Prostate gland (tissue), 2 donors: ENCODE results near the gene ARL14EPL. TPM values are rescaled to one million over a fixed set of nuclear protein-coding genes. Genes with fewer than 3 reads are reported as not detected.

Experiments
- DNase-seq: peaks from one replicate; pipeline ENCODE4 v3.0.0-alpha.2; 2019; ENCODE audit warnings: low spot score
- H3K27ac ChIP-seq, 2 donors: fragments of 200-600 bp; sonication (generic); 2 replicates each; pipeline ENCODE4 v1.5.1; 2017 to 2019
- H3K27me3 ChIP-seq: fragments of 200-600 bp; sonication (generic); replicated peaks from 2 replicates; pipeline ENCODE4 v1.5.1; 2019; ENCODE audit not compliant: insufficient read depth
- H3K36me3 ChIP-seq, 2 donors: fragments of 200-600 bp; sonication (generic); 1 replicate in 1 of 2; 2 replicates in 1 of 2; pipeline versions ENCODE4 v1.5.1 to v1.8.1; 2017 to 2019
- H3K4me1 ChIP-seq: fragments of 200-600 bp; sonication (generic); replicated peaks from 2 replicates; pipeline ENCODE4 v1.5.1; 2019
- H3K4me3 ChIP-seq, 2 donors: fragments of 200-600 bp; sonication (generic); 2 replicates each; pipeline ENCODE4 v1.5.1; 2017 to 2019
- H3K9me3 ChIP-seq: fragments of 200-600 bp; sonication (generic); 2 replicates; pipeline ENCODE4 v1.5.1; 2017
- POLR2A ChIP-seq: fragments of 450-650 bp; IDR thresholded peaks from one replicate; pipeline ENCODE4 v1.6.1; 2016; ENCODE audit warnings: antibody characterized with exemption, mild to moderate bottlenecking
- POLR2AphosphoS5 ChIP-seq: sonication (generic); formaldehyde crosslinking; IDR thresholded peaks from one replicate; pipeline ENCODE4 v1.6.1; 2017; ENCODE audit warnings: antibody characterized with exemption
- WGBS: methylation state at CpG from one replicate; pipeline ENCODE4 v1.1.5; 2018; 5-methylcytosine and 5-hydroxymethylcytosine counted together
- intact Hi-C: fragments of 100-400 bp; cut with DNase I; formaldehyde crosslinking; loops from one replicate; pipeline ENCODE4 v1.14.2; 2022
- total RNA-seq, 2 donors: library from RNA; depleted of rRNA; stranded (reverse); fragments of >200 nt; gene quantifications; one replicate each; pipeline ENCODE4 v1.1.0, GENCODE V29; 2016
- TF ChIP-seq, protein P1 (sequence below), 4 experiments: fragments of 200-600 bp in 2 of 4; fragments of 450-650 bp in 2 of 4; sonication (generic) in 2 of 4; IDR thresholded peaks; 1 replicate in 3 of 4; 2 replicates in 1 of 4; pipeline ENCODE4 v1.5.1; 2016 to 2019; ENCODE audit warnings: antibody characterized with exemption in 4 of 4, mild to moderate bottlenecking in 2 of 4, moderate library complexity in 2 of 4

ARL14EPL gene
- total RNA-seq, result not detected

DNA sequence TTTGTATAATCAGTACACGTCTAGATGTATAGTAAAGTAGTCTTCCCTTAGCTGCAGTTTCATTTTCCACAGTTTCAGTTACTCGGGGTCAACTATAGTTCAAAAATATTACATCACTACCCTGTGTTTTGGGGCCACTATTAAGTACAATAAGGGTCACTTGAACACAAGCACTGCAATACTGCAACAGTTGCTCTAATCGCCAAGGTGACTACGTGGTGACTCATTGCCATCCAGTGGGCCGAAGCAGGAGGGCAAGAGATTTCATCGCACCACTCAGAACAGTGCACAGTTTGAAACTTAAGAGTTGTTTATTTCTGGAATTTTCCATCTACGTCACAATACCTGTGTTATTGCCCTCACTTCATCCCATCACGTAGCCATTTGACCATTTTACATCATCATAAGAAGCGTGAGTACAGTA, at the start of gene ARL14EPL:
ARL14EPL (plus strand) TSS at position 379 of the 424 bp plus-strand sequence. CDS start 18,994 bp downstream, outside the sequence.
- H3K4me1 ChIP-seq, result no peaks in the 10 kb centered on the region
- no peak within 1 kb of the TSS for H3K4me3 ChIP-seq
- H3K27me3 ChIP-seq, result no peaks in the 10 kb centered on the region
- TF ChIP-seq POLR2A (no peak), POLR2AphosphoS5 (no peak)
- TF ChIP-seq, protein P1, sequence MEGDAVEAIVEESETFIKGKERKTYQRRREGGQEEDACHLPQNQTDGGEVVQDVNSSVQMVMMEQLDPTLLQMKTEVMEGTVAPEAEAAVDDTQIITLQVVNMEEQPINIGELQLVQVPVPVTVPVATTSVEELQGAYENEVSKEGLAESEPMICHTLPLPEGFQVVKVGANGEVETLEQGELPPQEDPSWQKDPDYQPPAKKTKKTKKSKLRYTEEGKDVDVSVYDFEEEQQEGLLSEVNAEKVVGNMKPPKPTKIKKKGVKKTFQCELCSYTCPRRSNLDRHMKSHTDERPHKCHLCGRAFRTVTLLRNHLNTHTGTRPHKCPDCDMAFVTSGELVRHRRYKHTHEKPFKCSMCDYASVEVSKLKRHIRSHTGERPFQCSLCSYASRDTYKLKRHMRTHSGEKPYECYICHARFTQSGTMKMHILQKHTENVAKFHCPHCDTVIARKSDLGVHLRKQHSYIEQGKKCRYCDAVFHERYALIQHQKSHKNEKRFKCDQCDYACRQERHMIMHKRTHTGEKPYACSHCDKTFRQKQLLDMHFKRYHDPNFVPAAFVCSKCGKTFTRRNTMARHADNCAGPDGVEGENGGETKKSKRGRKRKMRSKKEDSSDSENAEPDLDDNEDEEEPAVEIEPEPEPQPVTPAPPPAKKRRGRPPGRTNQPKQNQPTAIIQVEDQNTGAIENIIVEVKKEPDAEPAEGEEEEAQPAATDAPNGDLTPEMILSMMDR (IDR thresholded peaks at IDR 0.05), result no peak
- WGBS, result 67% methylated on average over 9 of the region's 9 CpGs
- H3K36me3 ChIP-seq, result no peaks in the 10 kb centered on the region
- intact Hi-C loops, result no loop called here
- no peaks in the 10 kb centered on the region for H3K9me3 ChIP-seq
- no peak for DNase-seq
- H3K27ac ChIP-seq, result no peak within 1 kb of the TSS

DNA sequence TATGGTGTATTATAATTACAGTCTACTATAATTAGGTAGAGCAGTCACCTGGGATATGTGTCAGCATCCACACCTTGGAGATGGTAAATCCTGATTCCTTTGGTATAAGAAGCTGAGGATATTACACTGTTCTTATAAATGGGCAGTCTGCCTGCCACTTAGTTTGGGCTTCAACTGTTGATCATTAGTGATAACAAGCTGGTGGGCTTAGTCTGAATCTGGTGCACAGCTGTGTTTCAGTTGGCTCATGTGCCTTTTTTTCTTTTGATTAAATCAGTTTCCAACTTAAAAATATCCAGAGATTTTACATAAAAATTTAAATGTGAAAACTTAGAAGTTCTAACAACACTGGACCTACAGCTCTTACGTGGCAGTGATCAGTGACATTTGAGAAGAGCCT, 48.8 kb upstream of the ARL14EPL start:
- no peak for TF ChIP-seq POLR2A
- TF ChIP-seq, protein P1 (IDR thresholded peaks at IDR 0.05), result no peak
- no peak for TF ChIP-seq POLR2AphosphoS5
- WGBS, result 87% methylated on average over 1 of the region's 1 CpG
- intact Hi-C loops, result no loop called here
- Histone ChIP-seq H3K9me3 (no peaks in the 10 kb centered on the region), H3K4me1 (no peaks in the 10 kb centered on the region), H3K36me3 (no peaks in the 10 kb centered on the region), H3K27ac (no peak overlapping the region), H3K4me3 (no peak overlapping the region), H3K27me3 (no peaks in the 10 kb centered on the region)
- DNase-seq, result no peak

DNA sequence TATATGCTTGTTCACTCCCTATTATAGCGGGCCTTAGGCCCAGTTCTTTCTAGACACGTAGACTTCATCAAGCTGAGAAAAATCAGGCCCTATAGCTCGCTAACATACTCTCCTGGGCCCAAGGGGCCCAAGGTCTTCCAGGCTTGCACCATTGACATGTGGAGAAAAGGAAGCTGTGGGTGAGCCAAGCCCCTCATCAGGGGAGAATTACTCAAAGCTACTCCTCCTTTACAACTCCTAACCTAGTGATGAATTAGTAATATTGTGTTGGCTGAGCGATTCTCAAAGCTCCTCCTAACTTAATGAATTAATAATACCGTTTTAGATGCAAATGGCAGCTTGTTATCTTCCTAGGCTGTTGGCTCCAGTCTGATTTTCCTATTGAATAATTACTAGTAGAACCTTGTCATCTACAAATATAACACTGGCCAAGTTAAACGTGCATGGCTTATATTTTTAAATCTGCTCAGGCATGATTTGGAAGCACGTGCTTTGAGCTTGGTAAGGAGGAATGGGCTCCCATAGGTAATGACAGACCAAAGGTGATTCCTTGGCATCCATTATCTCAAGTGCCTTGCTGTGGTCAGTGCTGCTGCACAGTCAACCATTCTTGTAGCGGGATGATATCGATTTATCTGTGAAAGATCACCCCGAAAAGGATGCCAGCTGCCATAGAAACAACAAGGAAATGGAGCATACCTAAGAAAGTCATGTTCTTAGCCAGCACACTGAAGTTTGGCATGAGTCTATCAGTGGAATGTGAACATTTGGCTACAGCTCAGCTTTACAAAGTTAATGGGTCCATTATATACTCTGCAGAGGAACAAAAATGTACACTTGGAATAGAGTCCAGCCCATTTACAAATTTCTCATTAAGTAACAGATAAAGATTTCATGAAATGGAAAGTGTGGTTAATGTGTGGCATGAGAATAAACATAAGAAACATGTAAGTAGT, 46.2 kb upstream of the ARL14EPL start:
- 57% methylated on average over 10 of the region's 10 CpGs for WGBS
- no peaks in the 10 kb centered on the region for H3K4me1 ChIP-seq
- intact Hi-C loops, result no loop called here
- H3K27ac ChIP-seq, result no peak overlapping the region
- H3K9me3 ChIP-seq, result no peaks in the 10 kb centered on the region
- H3K36me3 ChIP-seq, result no peaks in the 10 kb centered on the region
- no peak overlapping the region for H3K4me3 ChIP-seq
- TF ChIP-seq POLR2A (no peak), POLR2AphosphoS5 (no peak)
- TF ChIP-seq, protein P1 (IDR thresholded peaks at IDR 0.05), result no peak
- H3K27me3 ChIP-seq, result no peaks in the 10 kb centered on the region
- no peak for DNase-seq

- no peaks in the 10 kb centered on the region for H3K27me3 ChIP-seq
- no peaks in the 10 kb centered on the region for H3K9me3 ChIP-seq
- H3K27ac ChIP-seq, result no peak overlapping the region
- intact Hi-C loops, result no loop called here
- H3K36me3 ChIP-seq, result no peaks in the 10 kb centered on the region
- no peaks in the 10 kb centered on the region for H3K4me1 ChIP-seq
- no peak for DNase-seq
- TF ChIP-seq POLR2AphosphoS5 (no peak), POLR2A (no peak)
- TF ChIP-seq, protein P1 (IDR thresholded peaks at IDR 0.05), result no peak
- no peak overlapping the region for H3K4me3 ChIP-seq
- WGBS, result 100% methylated on average over 2 of the region's 2 CpGs
Observed at GRCh38 chr5:115988002-115988401, 44.3 kb upstream of the ARL14EPL start.
